B cell (primary cell): ENCODE data around the gene AMPD2. TPM values are rescaled to one million over a fixed set of nuclear protein-coding genes. Genes with fewer than 3 reads are reported as not detected.

Experiments
- ATAC-seq: fragments of 200-7000 bp; cut with Tn5 transposase; one replicate; pipeline ENCODE4 v1.10.0; 2021; ENCODE audit warnings: low read depth, mild to moderate bottlenecking, moderate number of reproducible peaks, moderate library complexity
- CTCF ChIA-PET: fragments of 350-600 bp; sonication (Branson Sonifier 250); formaldehyde crosslinking; loops from one replicate; lab custom pipeline; 2021; ENCODE audit warnings: antibody characterized with exemption, inconsistent platforms; lab: Charles Lee
- POLR2A ChIA-PET: fragments of 350-600 bp; sonication (Branson Sonifier 250); formaldehyde crosslinking; loops from one replicate; lab custom pipeline; 2021; ENCODE audit warnings: antibody characterized with exemption; lab: Charles Lee
- DNase-seq: peaks from one replicate; pipeline ENCODE4 v3.0.0; 2013
- H2AFZ ChIP-seq: 2 replicates; pipeline ENCODE4 v1.6.1; 2012; ENCODE audit warnings: mild to moderate bottlenecking, low read depth, low read length; ENCODE audit not compliant: insufficient read depth, poor library complexity, severe bottlenecking
- H3K27ac ChIP-seq, 2 donors: 1 replicate in 1 of 2; 2 replicates in 1 of 2; pipeline ENCODE4 v1.5.1; 2012 to 2013; ENCODE audit warnings: low read length in 2 of 2, mild to moderate bottlenecking in 2 of 2, moderate library complexity in 1 of 2
- H3K27me3 ChIP-seq, 4 experiments: fragments of 200-600 bp in 1 of 4; sonication (generic) in 1 of 4; replicated peaks in 1 of 4; 1 replicate in 2 of 4; 2 replicates in 2 of 4; pipeline versions ENCODE4 v1.6.1 to v1.7.0; 2013 to 2016; ENCODE audit warnings: low read length in 3 of 4, mild to moderate bottlenecking in 2 of 4, mixed read lengths in 1 of 4, moderate library complexity in 1 of 4; ENCODE audit not compliant: insufficient read depth in 4 of 4, control insufficient read depth in 3 of 4; ENCODE audit errors: control extremely low read depth in 1 of 4
- H3K36me3 ChIP-seq, 2 experiments: replicated peaks in 1 of 2; 1 replicate in 1 of 2; 2 replicates in 1 of 2; pipeline versions ENCODE4 v1.6.1 to v1.7.1; 2013; ENCODE audit warnings: low read length in 1 of 2; ENCODE audit not compliant: insufficient read depth in 2 of 2, control insufficient read depth in 1 of 2; ENCODE audit errors: control extremely low read depth in 1 of 2, extremely low read depth in 1 of 2
- H3K4me1 ChIP-seq, 2 donors: fragments of 200-600 bp in 1 of 2; sonication (generic) in 1 of 2; 1 replicate in 1 of 2; 2 replicates in 1 of 2; pipeline versions ENCODE4 v1.5.1 to v1.6.1; 2013 to 2017; ENCODE audit warnings: low read length in 2 of 2; ENCODE audit not compliant: control insufficient read depth in 2 of 2, insufficient read depth in 2 of 2
- H3K4me2 ChIP-seq: replicated peaks from 2 replicates; pipeline ENCODE3; 2012; ENCODE audit warnings: mild to moderate bottlenecking, low read depth, low read length; ENCODE audit not compliant: poor library complexity, severe bottlenecking
- H3K4me3 ChIP-seq, 5 experiments: fragments of 200-600 bp in 1 of 5; sonication (generic) in 1 of 5; 1 replicate in 3 of 5; 2 replicates in 2 of 5; pipeline versions ENCODE4 v1.5.1 to v1.7.0; 2011 to 2016; ENCODE audit warnings: low read length in 4 of 5, mild to moderate bottlenecking in 4 of 5, low read depth in 2 of 5, control low read depth in 1 of 5, moderate library complexity in 1 of 5; ENCODE audit not compliant: insufficient read depth in 1 of 5; ENCODE audit errors: control extremely low read depth in 1 of 5, extremely low read depth in 1 of 5
- H3K79me2 ChIP-seq: fragments of 200-600 bp; sonication (generic); one replicate; pipeline ENCODE4 v1.6.0; 2016; ENCODE audit warnings: low read length; ENCODE audit not compliant: control insufficient read depth, insufficient read depth
- H3K9ac ChIP-seq: fragments of 200-600 bp; sonication (generic); 2 replicates; pipeline ENCODE4 v1.6.1; 2017; ENCODE audit warnings: mild to moderate bottlenecking, low read length, moderate library complexity
- H3K9me3 ChIP-seq, 3 donors: one replicate each; pipeline versions ENCODE4 v1.6.1 to v1.7.1; 2013; ENCODE audit warnings: low read length in 2 of 3; ENCODE audit not compliant: control insufficient read depth in 2 of 3, insufficient read depth in 1 of 3; ENCODE audit errors: control extremely low read depth in 1 of 3
- H4K20me1 ChIP-seq: 2 replicates; pipeline ENCODE4 v1.6.0; 2012; ENCODE audit warnings: mild to moderate bottlenecking, low read length; ENCODE audit not compliant: insufficient read depth, control insufficient read depth, poor library complexity, severe bottlenecking
- H3K27ac Mint-ChIP-seq: one replicate; pipeline ENCODE4 v1.8.0; 2021; ENCODE audit warnings: mixed read lengths
- H3K27me3 Mint-ChIP-seq: one replicate; pipeline ENCODE4 v1.8.0; 2021; ENCODE audit warnings: mixed read lengths
- H3K4me1 Mint-ChIP-seq: one replicate; pipeline ENCODE4 v1.8.0; 2021; ENCODE audit warnings: mixed read lengths
- H3K4me3 Mint-ChIP-seq: one replicate; pipeline ENCODE4 v1.8.0; 2021; ENCODE audit warnings: mixed read lengths
- H3K9me3 Mint-ChIP-seq: one replicate; pipeline ENCODE4 v1.8.0; 2022; ENCODE audit warnings: mixed read lengths; ENCODE audit not compliant: insufficient read depth
- CTCF ChIP-seq: fragments of 200-600 bp; IDR thresholded peaks from one replicate; pipeline ENCODE4 v1.8.0; 2022; ENCODE audit warnings: antibody characterized with exemption, mild to moderate bottlenecking
- EZH2 ChIP-seq: IDR thresholded peaks from 2 replicates; pipeline ENCODE4 v1.6.1; 2012; ENCODE audit warnings: borderline replicate concordance, low read depth, mild to moderate bottlenecking, moderate library complexity, low read length; ENCODE audit not compliant: insufficient read depth, poor library complexity, severe bottlenecking
- intact Hi-C: fragments of 100-400 bp; cut with micrococcal nuclease; formaldehyde crosslinking; loops from one replicate; pipeline ENCODE4 v1.10.0; 2022
- polyA plus RNA-seq: library from polyadenylated mRNA; depleted of rRNA; stranded (reverse); fragments of >200 nt; gene quantifications from 2 replicates; pipeline ENCODE4 v1.2.3, GENCODE V29; 2012
- total RNA-seq, 2 donors: library from RNA; stranded (reverse); fragments of 120-200 nt in 1 of 2; gene quantifications; 1 replicate in 1 of 2; 2 replicates in 1 of 2; pipeline versions ENCODE4 v1.2.3 to v1.2.4, GENCODE V29; 2013 to 2022

Gene AMPD2
- total and polyA plus RNA-seq, 2 donors (not counting 1 experiment from before 2014, with no cell fraction given) = 104 to 121 TPM

GRCh38 chr1:109589679-109590078 lies 30.0 kb upstream of the AMPD2 start:
- DNase-seq (no peak), ATAC-seq (no peak)
- TF ChIP-seq CTCF (no peak), EZH2 (no peak)
- Mint-ChIP-seq H3K4me1 (no peaks in the 10 kb centered on the region), H3K4me3 (no peak overlapping the region), H3K27me3 (no peaks in the 10 kb centered on the region), H3K27ac (no peak overlapping the region), H3K9me3 (no peaks in the 10 kb centered on the region)
- H3K4me1 ChIP-seq = no peaks in the 10 kb centered on the region
- no peak overlapping the region for H2AFZ ChIP-seq
- no peak overlapping the region for H3K9ac ChIP-seq
- POLR2A ChIA-PET = no interaction called here
- H3K79me2 ChIP-seq = no peaks in the 10 kb centered on the region
- H4K20me1 ChIP-seq = peaks cover 5% of the 10 kb centered on the region
- intact Hi-C loops = no loop called here
- no peaks in the 10 kb centered on the region for H3K27me3 ChIP-seq
- no peak overlapping the region for H3K4me3 ChIP-seq
- no peaks in the 10 kb centered on the region for H3K9me3 ChIP-seq
- CTCF ChIA-PET = no interaction called here
- H3K36me3 ChIP-seq = peaks cover 19 to 85% of the 10 kb centered on the region in 2 experiments
- H3K27ac ChIP-seq = no peak overlapping the region
- H3K4me2 ChIP-seq = no peak overlapping the region

- H4K20me1 ChIP-seq = no peaks in the 10 kb centered on the region
Observed at GRCh38 chr1:109592916-109593315, 26.7 kb upstream of the AMPD2 start.

More at GRCh38 chr1:109592916-109593315, 26.7 kb upstream of the AMPD2 start:
- no peak for DNase-seq
- H3K9me3 Mint-ChIP-seq = no peaks in the 10 kb centered on the region
- Histone ChIP-seq H3K36me3 (peaks cover 15 to 62% of the 10 kb centered on the region in 2 experiments), H3K4me3 (no peak overlapping the region), H3K4me2 (no peak overlapping the region), H3K9ac (no peak overlapping the region), H3K79me2 (no peaks in the 10 kb centered on the region), H2AFZ (no peak overlapping the region), H3K9me3 (no peaks in the 10 kb centered on the region), H3K27me3 (no peaks in the 10 kb centered on the region), H3K27ac (no peak overlapping the region), H3K4me1 (no peaks in the 10 kb centered on the region)
- intact Hi-C loops = no loop called here
- CTCF ChIA-PET = no interaction called here
- H3K27me3 Mint-ChIP-seq = no peaks in the 10 kb centered on the region
- H3K4me3 Mint-ChIP-seq = no peak overlapping the region
- ATAC-seq = no peak
- POLR2A ChIA-PET = no interaction called here
- H3K4me1 Mint-ChIP-seq = no peaks in the 10 kb centered on the region
- H3K27ac Mint-ChIP-seq = no peak overlapping the region
- TF ChIP-seq CTCF = no peak
- no peak for TF ChIP-seq EZH2
